ENCODE results near the gene SCN1B.
"Not testable (repeated sequence)": the region's sequence is repeated elsewhere in the genome, so short reads cannot be mapped to it uniquely, and the experiment has no call there.

Gene SCN1B

GRCh38 chr19:35015954-35016351 is 14.3 kb upstream of the SCN1B start:
- DNase-seq (ENCODE audit: low read depth in 2 of 2): no peak

GRCh38 chr19:35017507-35017906 is 12.8 kb upstream of the SCN1B start:
- DNase-seq (ENCODE audit: low read depth in 2 of 2): no peak

- no peak for DNase-seq (ENCODE audit: low read depth in 2 of 2)
Measured at GRCh38 chr19:35018379-35018778, 11.9 kb upstream of the SCN1B start.

- DNase-seq (ENCODE audit: low read depth in 2 of 2): no peak
Measured at GRCh38 chr19:35019144-35019543, 11.1 kb upstream of the SCN1B start.

- no peak for DNase-seq (ENCODE audit: low read depth in 2 of 2)
Measured at GRCh38 chr19:35021016-35021415, 9.3 kb upstream of the SCN1B start.

- no peak for DNase-seq (ENCODE audit: low read depth in 2 of 2)
Measured at GRCh38 chr19:35021596-35021995, 8.7 kb upstream of the SCN1B start.

- no peak for DNase-seq (ENCODE audit: low read depth in 2 of 2)
Measured at GRCh38 chr19:35022460-35022859, 7.8 kb upstream of the SCN1B start.

GRCh38 chr19:35023428-35023827 is 6.8 kb upstream of the SCN1B start:
- no peak for DNase-seq (ENCODE audit: low read depth in 2 of 2)

GRCh38 chr19:35024095-35024494 is 6.2 kb upstream of the SCN1B start:
- no peak for DNase-seq (ENCODE audit: low read depth in 2 of 2)

- no peak for DNase-seq (ENCODE audit: low read depth in 2 of 2)
Measured at GRCh38 chr19:35025969-35026368, 4.3 kb upstream of the SCN1B start.

GRCh38 chr19:35026418-35026817 is 3.9 kb upstream of the SCN1B start:
- DNase-seq (ENCODE audit: low read depth in 2 of 2): no peak

- no peak for DNase-seq (ENCODE audit: low read depth in 2 of 2)
Measured at GRCh38 chr19:35027009-35027408, 3.3 kb upstream of the SCN1B start.

- DNase-seq (ENCODE audit: low read depth in 2 of 2): no peak
Measured at GRCh38 chr19:35027851-35028599, 2.2 kb upstream of the SCN1B start.

GRCh38 chr19:35028600-35028885 is 1.7 kb upstream of the SCN1B start:
- not testable (repeated sequence) for DNase-seq (ENCODE audit: low read depth in 2 of 2)

GRCh38 chr19:35029275-35029736 is 964 bp upstream of the SCN1B start:
- DNase-seq (ENCODE audit: low read depth in 2 of 2): not testable (repeated sequence)

- no peak for DNase-seq (ENCODE audit: low read depth in 2 of 2)
Measured at GRCh38 chr19:35029737-35030256, 473 bp upstream of the SCN1B start.

- DNase-seq (ENCODE audit: low read depth in 2 of 2): no peak
Measured at GRCh38 chr19:35031072-35031881, 1.0 kb downstream of the SCN1B start.

GRCh38 chr19:35032356-35032865 is 2.1 kb downstream of the SCN1B start:
- no peak for DNase-seq (ENCODE audit: low read depth in 2 of 2)

GRCh38 chr19:35033067-35034004 is 3.1 kb downstream of the SCN1B start:
- no peak for DNase-seq (ENCODE audit: low read depth in 2 of 2)

- DNase-seq (ENCODE audit: low read depth in 2 of 2): no peak
Measured at GRCh38 chr19:35034005-35034502, 3.8 kb downstream of the SCN1B start.

- no peak for DNase-seq (ENCODE audit: low read depth in 2 of 2)
Measured at GRCh38 chr19:35034588-35035382, 4.5 kb downstream of the SCN1B start.

Measured in activated CD4-positive, alpha-beta T cell treated with anti-CD3 and anti-CD28 coated beads for 24 hours (primary cell).